ENCODE results near the gene RRAS2.
"Not testable (repeated sequence)": the region's sequence is repeated elsewhere in the genome, so short reads cannot be mapped to it uniquely, and the experiment has no call there.

The RRAS2 gene

GRCh38 chr11:14262271-14262846, 96.6 kb downstream of the RRAS2 start:
- no peaks in the 10 kb centered on the region for H3K27me3 ChIP-seq (ENCODE audit: low read depth)
- no peaks in the 10 kb centered on the region for H3K4me1 ChIP-seq
- no peaks in the 10 kb centered on the region; the same call in 1 of the 2 replicates for H3K36me3 ChIP-seq (replicated peaks)
- no peaks in the 10 kb centered on the region for H3K9me3 ChIP-seq
- no peak for DNase-seq (ENCODE audit: low spot score in 2 of 2)
- in situ Hi-C loops (cut with MboI; ENCODE audit: low sequenced_read_pairs): no loop called here
- H3K4me3 ChIP-seq: no peak overlapping the region

- DNase-seq (ENCODE audit: low spot score in 2 of 2): no peak
- no peaks in the 10 kb centered on the region for H3K27me3 ChIP-seq (ENCODE audit: low read depth)
- H3K4me1 ChIP-seq: no peaks in the 10 kb centered on the region
- H3K9me3 ChIP-seq: no peaks in the 10 kb centered on the region
- in situ Hi-C loops (cut with MboI; ENCODE audit: low sequenced_read_pairs): no loop called here
- no peak overlapping the region for H3K4me3 ChIP-seq
- H3K36me3 ChIP-seq (replicated peaks): no peaks in the 10 kb centered on the region; the same call in 1 of the 2 replicates
These were observed 97.9 kb downstream of the RRAS2 start for GRCh38 chr11:14261066-14261465.

GRCh38 chr11:14259878-14260277, 99.1 kb downstream of the RRAS2 start:
- H3K4me1 ChIP-seq: no peaks in the 10 kb centered on the region
- H3K36me3 ChIP-seq (replicated peaks): no peaks in the 10 kb centered on the region
- H3K4me3 ChIP-seq: no peak overlapping the region
- no peak for DNase-seq (ENCODE audit: low spot score in 2 of 2)
- in situ Hi-C loops (cut with MboI; ENCODE audit: low sequenced_read_pairs): no loop called here
- no peaks in the 10 kb centered on the region for H3K9me3 ChIP-seq
- no peaks in the 10 kb centered on the region for H3K27me3 ChIP-seq (ENCODE audit: low read depth)

GRCh38 chr11:14259186-14259784, 99.7 kb downstream of the RRAS2 start:
- no peak overlapping the region for H3K4me3 ChIP-seq
- in situ Hi-C loops (cut with MboI; ENCODE audit: low sequenced_read_pairs): no loop called here
- no peaks in the 10 kb centered on the region for H3K9me3 ChIP-seq
- no peaks in the 10 kb centered on the region for H3K4me1 ChIP-seq
- H3K27me3 ChIP-seq (ENCODE audit: low read depth): peaks cover 3% of the 10 kb centered on the region; the same call in 1 of the 2 replicates
- DNase-seq (ENCODE audit: low spot score in 2 of 2): no peak
- H3K36me3 ChIP-seq (replicated peaks): no peaks in the 10 kb centered on the region

DNA sequence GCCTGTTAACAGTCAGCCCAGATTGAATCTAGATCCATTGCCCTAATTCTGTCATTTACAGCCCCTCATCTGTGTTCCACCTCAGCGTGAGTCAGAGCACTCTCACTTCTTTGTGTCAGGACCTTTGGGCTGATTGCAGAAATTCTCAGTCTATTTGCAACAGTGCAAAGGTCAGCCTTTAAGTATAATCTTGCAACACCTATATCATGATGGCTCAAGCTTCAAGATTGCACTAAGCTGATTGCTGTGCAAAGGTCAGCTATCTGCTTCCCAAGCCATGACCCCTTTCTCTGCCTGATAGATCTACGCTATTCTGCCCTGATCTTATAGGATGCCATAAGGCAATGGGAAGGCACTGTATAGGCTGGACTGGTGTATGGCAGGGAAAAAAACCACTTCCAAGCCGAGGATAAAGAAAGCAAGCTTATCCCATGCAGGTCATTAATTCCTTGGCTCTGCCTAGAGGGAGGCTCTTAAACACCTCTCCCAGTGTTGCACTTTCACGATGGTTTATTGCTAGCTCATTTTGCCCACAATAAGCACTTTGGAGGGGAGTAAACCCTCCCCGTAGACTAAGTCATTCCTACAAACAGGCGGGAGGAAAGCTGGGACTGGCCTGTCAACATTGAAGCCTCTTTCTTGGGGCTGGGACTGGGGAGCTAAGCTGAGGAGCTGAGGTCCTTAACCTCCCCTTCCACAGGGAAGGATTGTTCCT, 100.6 kb downstream of the RRAS2 start:
- no peak for DNase-seq (ENCODE audit: low spot score in 2 of 2)
- Histone ChIP-seq H3K36me3 (replicated peaks) (no peaks in the 10 kb centered on the region), H3K4me3 (no peak overlapping the region), H3K4me1 (no peaks in the 10 kb centered on the region), H3K9me3 (no peaks in the 10 kb centered on the region), H3K27me3 (ENCODE audit: low read depth) (peaks cover 3% of the 10 kb centered on the region; the same call in 1 of the 2 replicates)
- in situ Hi-C loops (cut with MboI; ENCODE audit: low sequenced_read_pairs): no loop called here

DNA sequence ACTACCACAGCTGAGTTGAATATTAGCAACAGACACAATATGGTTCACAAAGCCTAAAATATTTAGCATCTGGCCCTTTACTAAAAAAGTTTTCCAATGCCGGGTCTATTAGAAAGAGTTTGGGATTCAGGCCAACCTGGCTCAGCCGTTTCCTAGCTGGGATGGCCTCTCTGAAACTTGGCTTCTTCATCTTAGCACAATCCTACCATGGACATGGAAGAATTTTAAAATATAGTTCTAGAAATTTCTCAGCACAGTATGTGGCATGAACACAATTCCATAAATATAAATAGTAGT, 103.8 kb downstream of the RRAS2 start:
- Histone ChIP-seq H3K4me3 (no peak overlapping the region), H3K9me3 (no peaks in the 10 kb centered on the region), H3K36me3 (replicated peaks) (no peaks in the 10 kb centered on the region), H3K4me1 (no peaks in the 10 kb centered on the region), H3K27me3 (ENCODE audit: low read depth) (peaks cover 7% of the 10 kb centered on the region; the same call in 1 of the 2 replicates)
- in situ Hi-C loops (cut with MboI; ENCODE audit: low sequenced_read_pairs): no loop called here
- no peak for DNase-seq (ENCODE audit: low spot score in 2 of 2)

DNA sequence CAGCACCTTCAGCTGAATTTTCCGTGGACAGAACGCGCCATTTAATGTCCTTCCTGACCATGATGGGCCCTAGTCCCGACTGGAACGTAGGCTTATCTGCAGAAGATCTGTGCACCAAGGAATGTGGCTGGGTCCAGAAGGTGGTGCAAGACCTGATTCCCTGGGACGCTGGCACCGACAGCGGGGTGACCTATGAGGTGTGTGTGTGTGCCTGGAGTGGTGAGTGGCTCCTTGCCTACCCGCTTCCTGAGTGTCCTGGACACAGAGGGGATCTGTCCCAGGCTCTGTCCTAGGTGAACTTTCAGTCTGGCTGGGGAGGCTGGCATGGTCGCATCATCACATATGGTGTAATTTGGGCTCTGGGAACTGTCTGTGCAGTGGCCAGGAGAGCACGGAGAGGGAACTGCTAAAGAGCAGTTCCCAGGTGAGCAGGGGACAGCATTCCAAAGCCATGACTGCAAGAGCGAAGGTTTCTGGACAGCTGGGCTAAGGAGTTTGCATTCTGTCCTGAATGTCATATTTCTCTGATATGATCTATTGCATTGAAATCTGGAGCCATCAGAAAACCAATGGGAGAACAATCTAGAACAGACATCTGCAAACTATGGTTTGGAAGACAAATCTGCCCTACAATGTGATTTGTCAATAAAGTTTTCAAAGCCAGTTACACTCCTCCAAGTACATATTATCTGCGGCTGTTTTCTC, 104.3 kb downstream of the RRAS2 start:
- Histone ChIP-seq H3K4me3 (no peak overlapping the region), H3K4me1 (no peaks in the 10 kb centered on the region), H3K27me3 (ENCODE audit: low read depth) (peaks cover 7% of the 10 kb centered on the region; the same call in 1 of the 2 replicates), H3K9me3 (no peaks in the 10 kb centered on the region), H3K36me3 (replicated peaks) (no peaks in the 10 kb centered on the region)
- no peak for DNase-seq (ENCODE audit: low spot score in 2 of 2)
- in situ Hi-C loops (cut with MboI; ENCODE audit: low sequenced_read_pairs): no loop called here

DNA sequence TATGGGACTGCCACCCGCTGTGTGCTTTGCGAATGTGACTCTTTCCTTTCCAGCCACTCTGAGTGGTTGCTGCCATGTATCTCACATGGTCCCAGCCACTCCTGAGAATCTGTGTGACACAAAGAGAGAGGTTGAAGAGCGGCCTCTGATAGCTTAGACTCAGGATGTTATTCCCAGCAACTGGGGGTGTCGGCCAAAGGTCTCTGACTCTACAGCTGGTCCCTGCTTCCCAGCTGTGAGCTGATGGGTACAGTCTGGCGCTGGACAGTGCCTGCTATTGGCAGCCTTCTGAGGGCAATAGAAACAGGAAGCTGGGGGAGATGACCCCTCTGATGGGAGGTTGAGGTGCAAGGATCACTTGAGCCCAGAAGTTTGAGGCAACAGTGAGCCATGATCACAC, 105.1 kb downstream of the RRAS2 start:
- in situ Hi-C loops (cut with MboI; ENCODE audit: low sequenced_read_pairs): no loop called here
- peaks cover 10% of the 10 kb centered on the region; the same call in 1 of the 2 replicates for H3K27me3 ChIP-seq (ENCODE audit: low read depth)
- H3K36me3 ChIP-seq (replicated peaks): no peaks in the 10 kb centered on the region
- H3K4me3 ChIP-seq: no peak overlapping the region
- H3K9me3 ChIP-seq: no peaks in the 10 kb centered on the region
- no peak for DNase-seq (ENCODE audit: low spot score in 2 of 2)
- H3K4me1 ChIP-seq: no peaks in the 10 kb centered on the region

GRCh38 chr11:14253421-14253820, 105.6 kb downstream of the RRAS2 start:
- Histone ChIP-seq H3K9me3 (no peaks in the 10 kb centered on the region), H3K4me1 (no peaks in the 10 kb centered on the region), H3K4me3 (no peak overlapping the region), H3K27me3 (ENCODE audit: low read depth) (peaks cover 11% of the 10 kb centered on the region; the same call in 1 of the 2 replicates), H3K36me3 (replicated peaks) (no peaks in the 10 kb centered on the region)
- in situ Hi-C loops (cut with MboI; ENCODE audit: low sequenced_read_pairs): no loop called here
- DNase-seq (ENCODE audit: low spot score in 2 of 2): no peak

DNA sequence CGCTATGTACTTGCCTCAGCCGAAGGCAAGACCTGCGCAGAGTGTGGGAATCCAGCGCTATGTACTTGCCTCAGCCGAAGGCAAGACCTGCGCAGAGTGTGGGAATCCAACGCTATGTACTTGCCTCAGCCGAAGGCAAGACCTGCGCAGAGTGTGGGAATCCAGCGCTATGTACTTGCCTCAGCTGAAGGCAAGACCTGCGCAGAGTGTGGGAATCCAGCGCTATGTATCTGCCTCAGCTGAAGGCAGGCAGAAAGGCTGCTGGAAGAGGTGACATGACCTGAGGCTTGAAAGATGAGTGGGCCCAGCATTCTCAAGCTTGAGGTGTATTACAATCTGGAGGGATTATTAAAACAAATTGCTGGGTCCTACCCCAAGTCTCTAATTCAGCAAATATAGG, 106.5 kb downstream of the RRAS2 start:
- H3K9me3 ChIP-seq; DNase-seq (ENCODE audit: low spot score in 2 of 2); H3K4me3 ChIP-seq; H3K4me1 ChIP-seq; in situ Hi-C loops (cut with MboI; ENCODE audit: low sequenced_read_pairs); H3K36me3 ChIP-seq (replicated peaks): not testable (repeated sequence)
- peaks cover 18% of the 10 kb centered on the region for H3K27me3 ChIP-seq (ENCODE audit: low read depth)

- no peaks in the 10 kb centered on the region for H3K4me1 ChIP-seq
- no peak overlapping the region for H3K4me3 ChIP-seq
- H3K9me3 ChIP-seq: no peaks in the 10 kb centered on the region
- H3K27me3 ChIP-seq (ENCODE audit: low read depth): peaks cover 23% of the 10 kb centered on the region
- in situ Hi-C loops (cut with MboI; ENCODE audit: low sequenced_read_pairs): no loop called here
- H3K36me3 ChIP-seq (replicated peaks): no peaks in the 10 kb centered on the region
- DNase-seq (ENCODE audit: low spot score in 2 of 2): no peak
These were observed 107.2 kb downstream of the RRAS2 start for GRCh38 chr11:14251754-14252153.

DNA sequence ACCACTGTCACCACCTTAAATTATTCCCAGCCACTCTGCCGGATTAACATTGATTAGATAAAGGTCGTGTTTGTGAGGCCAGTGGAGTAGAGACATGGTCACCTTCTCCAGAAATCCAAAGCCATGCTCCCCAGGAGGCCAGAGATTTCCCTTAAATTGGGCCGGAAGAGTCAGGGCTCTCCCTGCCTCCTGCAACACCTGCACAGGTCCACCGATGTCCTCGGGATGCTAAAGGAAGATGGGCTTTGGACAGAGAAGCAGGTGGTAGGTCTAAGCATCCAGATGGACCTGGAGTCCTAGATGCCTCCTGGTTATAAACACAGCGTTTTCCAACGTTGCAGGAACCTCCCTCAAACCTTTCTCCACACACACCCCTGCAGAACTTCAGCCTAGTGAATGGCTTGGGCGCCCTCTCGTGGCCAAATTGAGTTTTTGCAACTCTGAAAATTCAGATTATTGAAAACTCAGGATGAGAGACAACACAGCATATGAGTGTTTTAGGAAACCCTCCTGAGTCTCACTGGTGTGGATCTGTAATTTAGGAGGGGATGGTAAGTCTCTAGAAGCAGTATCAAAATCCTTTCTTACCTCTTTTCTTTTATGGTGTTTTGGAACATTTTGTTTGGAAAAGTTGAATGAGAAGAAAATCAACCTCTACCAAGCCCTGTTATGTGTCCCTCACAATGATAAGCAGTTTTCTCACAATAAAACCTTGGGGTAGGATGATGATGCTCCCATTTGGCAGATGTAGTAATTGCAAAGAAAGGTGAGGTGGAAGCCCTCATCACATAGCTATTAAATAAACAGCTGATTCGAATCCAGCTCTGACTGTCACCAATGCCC, 109.6 kb downstream of the RRAS2 start:
- H3K9me3 ChIP-seq: no peaks in the 10 kb centered on the region
- no peaks in the 10 kb centered on the region for H3K4me1 ChIP-seq
- DNase-seq (ENCODE audit: low spot score in 2 of 2): peak; percentile 68 to 75
- in situ Hi-C loops (cut with MboI; ENCODE audit: low sequenced_read_pairs): loop anchor here (5.0 to 25.0 kb wide), 3 partner anchors 292 to 1037 kb away; no protein-coding TSS in a partner anchor
- H3K4me3 ChIP-seq: no peak overlapping the region
- no peaks in the 10 kb centered on the region for H3K36me3 ChIP-seq (replicated peaks)
- H3K27me3 ChIP-seq (ENCODE audit: low read depth): peaks cover 21% of the 10 kb centered on the region

DNA sequence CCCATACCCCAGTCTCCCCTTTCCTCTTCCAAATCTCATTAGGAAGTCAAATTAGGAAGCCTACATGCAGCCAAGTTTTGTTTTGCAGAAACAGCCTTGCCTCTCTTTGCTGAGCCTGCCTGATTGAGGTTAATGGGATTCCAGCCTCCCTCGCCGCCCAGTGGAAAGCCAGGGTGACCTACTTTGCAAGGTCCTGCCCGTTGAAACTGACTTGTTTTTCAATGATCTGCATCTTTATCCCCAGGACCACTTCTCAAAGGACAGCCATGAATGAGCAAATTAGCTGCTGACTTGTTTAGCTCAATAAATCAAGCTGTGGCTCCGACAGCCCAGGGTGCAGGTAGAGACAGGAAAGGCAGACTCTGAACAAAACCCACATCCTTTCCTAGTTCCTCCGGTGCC, 110.4 kb downstream of the RRAS2 start:
- in situ Hi-C loops (cut with MboI; ENCODE audit: low sequenced_read_pairs): loop anchor here (5.0 to 25.0 kb wide), 3 partner anchors 291 to 1036 kb away; no protein-coding TSS in a partner anchor
- Histone ChIP-seq H3K9me3 (no peaks in the 10 kb centered on the region), H3K36me3 (replicated peaks) (no peaks in the 10 kb centered on the region), H3K4me1 (no peaks in the 10 kb centered on the region), H3K27me3 (ENCODE audit: low read depth) (peaks cover 21% of the 10 kb centered on the region), H3K4me3 (no peak overlapping the region)
- no peak for DNase-seq (ENCODE audit: low spot score in 2 of 2)
